ENCODE results near the gene PKP1.

- no peak for TF ChIP-seq CTCF (IDR thresholded peaks at IDR 0.05)
- TF ChIP-seq EZH2 (IDR thresholded peaks at IDR 0.05): no peak
- no peak for TF ChIP-seq EZH2phosphoT487 (IDR thresholded peaks at IDR 0.05)
Observed at GRCh38 chr1:201345081-201345355, 61.7 kb downstream of the PKP1 start.
